Right lobe of liver (tissue), 4 donors: ENCODE results near the gene UBE2J1.

Experiments used
- POLR2A ChIP-seq: fragments of 450-650 bp; IDR thresholded peaks from one replicate; pipeline ENCODE4 v1.6.1; 2017; ENCODE audit warnings: antibody characterized with exemption, mild to moderate bottlenecking
- TF ChIP-seq, protein P1 (sequence below), 4 donors: fragments of 200-600 bp in 3 of 4; fragments of 450-650 bp in 1 of 4; IDR thresholded peaks; one replicate each; pipeline versions ENCODE4 v1.5.1 to v1.8.0; 2016 to 2022; ENCODE audit warnings: antibody characterized with exemption in 4 of 4, mild to moderate bottlenecking in 2 of 4
- donor health status: DM: no; HTN: no; CAD: no.
- donor health status: DM: no; HTN: no; CAD: no.
- donor health status: DM: no; HTN: yes; CAD: no.

DNA sequence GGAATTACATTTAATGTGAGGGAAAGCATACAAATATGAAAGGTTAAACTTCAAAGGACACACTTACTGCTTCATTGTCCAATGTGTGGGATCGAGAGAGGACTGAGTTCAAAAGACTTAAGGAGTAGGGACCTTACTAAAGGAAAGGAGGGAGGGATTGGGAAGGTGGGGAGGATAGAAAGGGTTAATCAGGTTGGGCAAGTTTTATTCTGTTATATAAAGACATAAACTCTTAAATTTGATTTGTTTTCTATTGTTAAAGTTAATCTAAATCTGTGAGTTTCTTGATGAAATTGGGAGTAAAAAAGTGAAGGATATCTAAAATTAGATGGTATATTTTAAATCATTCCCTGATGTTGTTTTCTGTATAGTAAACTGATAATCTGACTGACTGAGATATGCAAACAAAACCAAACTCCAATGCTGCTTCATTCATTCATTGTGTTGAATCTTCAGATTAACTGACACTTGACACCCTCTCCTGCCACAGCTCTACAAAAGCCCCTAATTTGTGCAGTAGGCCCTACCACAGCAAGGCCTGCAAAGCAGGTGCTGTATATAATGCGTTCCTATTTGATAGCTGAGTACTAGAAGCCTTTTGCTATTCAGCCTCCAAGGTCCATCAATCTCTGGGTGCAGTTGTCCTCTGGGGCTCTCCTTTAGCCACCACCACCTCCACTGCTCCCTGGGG is 1.3 kb upstream of the UBE2J1 start:
- no peak for TF ChIP-seq POLR2A
- TF ChIP-seq, protein P1, sequence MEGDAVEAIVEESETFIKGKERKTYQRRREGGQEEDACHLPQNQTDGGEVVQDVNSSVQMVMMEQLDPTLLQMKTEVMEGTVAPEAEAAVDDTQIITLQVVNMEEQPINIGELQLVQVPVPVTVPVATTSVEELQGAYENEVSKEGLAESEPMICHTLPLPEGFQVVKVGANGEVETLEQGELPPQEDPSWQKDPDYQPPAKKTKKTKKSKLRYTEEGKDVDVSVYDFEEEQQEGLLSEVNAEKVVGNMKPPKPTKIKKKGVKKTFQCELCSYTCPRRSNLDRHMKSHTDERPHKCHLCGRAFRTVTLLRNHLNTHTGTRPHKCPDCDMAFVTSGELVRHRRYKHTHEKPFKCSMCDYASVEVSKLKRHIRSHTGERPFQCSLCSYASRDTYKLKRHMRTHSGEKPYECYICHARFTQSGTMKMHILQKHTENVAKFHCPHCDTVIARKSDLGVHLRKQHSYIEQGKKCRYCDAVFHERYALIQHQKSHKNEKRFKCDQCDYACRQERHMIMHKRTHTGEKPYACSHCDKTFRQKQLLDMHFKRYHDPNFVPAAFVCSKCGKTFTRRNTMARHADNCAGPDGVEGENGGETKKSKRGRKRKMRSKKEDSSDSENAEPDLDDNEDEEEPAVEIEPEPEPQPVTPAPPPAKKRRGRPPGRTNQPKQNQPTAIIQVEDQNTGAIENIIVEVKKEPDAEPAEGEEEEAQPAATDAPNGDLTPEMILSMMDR (IDR thresholded peaks at IDR 0.05): no peak
